CD4-positive, CD25-positive, alpha-beta regulatory T cell (primary cell): Measurements from ENCODE around the gene IRGC. TPM values are rescaled to one million over a fixed set of nuclear protein-coding genes. Genes with fewer than 3 reads are reported as not detected.

Source experiments
- ATAC-seq, 2 donors: fragments of 150-1000 bp; cut with Tn5 transposase; one replicate each; pipeline ENCODE4 v1.10.0; 2021; ENCODE audit warnings: low read depth in 2 of 2, moderate number of reproducible peaks in 2 of 2, moderate library complexity in 1 of 2
- DNase-seq, 3 donors: peaks; one replicate each; pipeline versions ENCODE4 v3.0.0 to v3.0.0-alpha.2; 2012 to 2022; ENCODE audit warnings: mixed read lengths in 1 of 3
- H3K27ac ChIP-seq: one replicate; pipeline ENCODE4 v1.7.0; 2013; ENCODE audit warnings: mild to moderate bottlenecking, low read length; ENCODE audit not compliant: insufficient read depth, poor library complexity, severe bottlenecking
- H3K27me3 ChIP-seq: one replicate; pipeline ENCODE4 v1.7.0; 2013; ENCODE audit warnings: low read length; ENCODE audit not compliant: control insufficient read depth, insufficient read depth
- H3K36me3 ChIP-seq: one replicate; pipeline ENCODE4 v1.7.0; 2013; ENCODE audit warnings: mild to moderate bottlenecking, low read length, moderate library complexity; ENCODE audit not compliant: control insufficient read depth, insufficient read depth
- H3K4me1 ChIP-seq: 2 replicates; pipeline ENCODE4 v1.7.0; 2013; ENCODE audit warnings: mild to moderate bottlenecking, low read length; ENCODE audit not compliant: insufficient read depth, control insufficient read depth, poor library complexity, severe bottlenecking
- H3K4me3 ChIP-seq: one replicate; pipeline ENCODE4 v1.7.0; 2013; ENCODE audit warnings: low read depth, mild to moderate bottlenecking, low read length, moderate library complexity
- H3K9me3 ChIP-seq, 2 experiments: 1 replicate in 1 of 2; 2 replicates in 1 of 2; pipeline ENCODE4 v1.7.0; 2013; ENCODE audit warnings: low read length in 2 of 2, mild to moderate bottlenecking in 1 of 2, moderate library complexity in 1 of 2; ENCODE audit not compliant: control insufficient read depth in 2 of 2
- H3K27ac Mint-ChIP-seq, 3 donors: one replicate each; pipeline ENCODE4 v1.8.0; 2020 to 2022; ENCODE audit warnings: mild to moderate bottlenecking in 3 of 3, mixed read lengths in 3 of 3, moderate library complexity in 2 of 3
- H3K27me3 Mint-ChIP-seq: one replicate; pipeline ENCODE4 v1.8.0; 2022; ENCODE audit warnings: mild to moderate bottlenecking, mixed read lengths
- H3K36me3 Mint-ChIP-seq: one replicate; pipeline ENCODE4 v1.8.0; 2020; ENCODE audit warnings: mixed read lengths
- H3K4me1 Mint-ChIP-seq, 4 donors: one replicate each; pipeline ENCODE4 v1.8.0; 2020 to 2022; ENCODE audit warnings: mixed read lengths in 4 of 4, mild to moderate bottlenecking in 1 of 4
- H3K4me3 Mint-ChIP-seq, 4 donors: one replicate each; pipeline ENCODE4 v1.8.0; 2020 to 2022; ENCODE audit warnings: mild to moderate bottlenecking in 4 of 4, mixed read lengths in 4 of 4, moderate library complexity in 3 of 4
- H3K9me3 Mint-ChIP-seq, 7 donors: one replicate each; pipeline ENCODE4 v1.8.0; 2020 to 2022; ENCODE audit warnings: mixed read lengths in 7 of 7, mild to moderate bottlenecking in 3 of 7, moderate library complexity in 2 of 7
- polyA plus RNA-seq, 4 donors: library from polyadenylated mRNA; unstranded; fragments of 300-500 nt; fragmentation: Illumina TruSeq; gene quantifications; one replicate each; pipeline ENCODE4 v1.2.3, GENCODE V29; 2021
- total RNA-seq: library from RNA; stranded (reverse); gene quantifications from one replicate; pipeline ENCODE4 v1.2.3, GENCODE V29; 2022

IRGC gene
- total and polyA plus RNA-seq, 5 donors from 2014 or later, result not detected

GRCh38 chr19:43719918-43720317 lies 4.0 kb downstream of the IRGC start:
- Histone ChIP-seq H3K4me3 (no peak overlapping the region), H3K4me1 (no peaks in the 10 kb centered on the region), H3K9me3 (no peaks in the 10 kb centered on the region), H3K27me3 (no peaks in the 10 kb centered on the region), H3K27ac (no peak overlapping the region), H3K36me3 (no peaks in the 10 kb centered on the region)
- peaks cover 5% of the 10 kb centered on the region for H3K27me3 Mint-ChIP-seq
- H3K27ac Mint-ChIP-seq, result no peak overlapping the region
- H3K9me3 Mint-ChIP-seq, result no peaks in the 10 kb centered on the region
- H3K36me3 Mint-ChIP-seq, result no peaks in the 10 kb centered on the region
- no peak overlapping the region for H3K4me3 Mint-ChIP-seq
- no peaks in the 10 kb centered on the region for H3K4me1 Mint-ChIP-seq
- ATAC-seq, result no peak
- DNase-seq, result no peak

DNA sequence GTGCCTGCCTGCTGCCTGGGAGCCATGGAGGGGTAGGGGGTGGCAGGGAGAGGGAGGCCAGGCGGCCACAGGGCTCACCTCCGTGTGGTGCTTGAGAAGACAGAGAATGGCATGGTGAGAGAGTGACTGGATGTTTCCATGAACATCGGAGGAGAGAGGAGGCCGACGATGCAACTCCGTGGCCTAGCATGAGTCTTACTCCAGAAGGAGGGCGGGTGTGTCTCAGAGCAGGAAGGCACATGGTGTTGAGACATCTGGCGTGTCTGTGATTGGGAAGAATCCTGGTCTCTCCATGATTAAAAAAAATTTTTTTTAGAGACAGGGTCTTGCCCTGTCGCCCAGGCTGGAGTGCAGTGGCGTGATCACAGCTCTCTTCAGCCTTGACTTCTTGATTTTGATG lies 5.1 kb downstream of the IRGC start:
- no peak overlapping the region for H3K27ac ChIP-seq
- no peak overlapping the region for H3K4me3 ChIP-seq
- Mint-ChIP-seq H3K27me3 (peaks cover 5% of the 10 kb centered on the region), H3K4me1 (no peaks in the 10 kb centered on the region), H3K27ac (peak overlapping the region in 1 of 3 donors; percentile 34), H3K9me3 (no peaks in the 10 kb centered on the region), H3K36me3 (no peaks in the 10 kb centered on the region), H3K4me3 (no peak overlapping the region)
- no peaks in the 10 kb centered on the region for H3K36me3 ChIP-seq
- H3K4me1 ChIP-seq, result no peaks in the 10 kb centered on the region
- H3K9me3 ChIP-seq, result no peaks in the 10 kb centered on the region
- DNase-seq (no peak), ATAC-seq (no peak)
- H3K27me3 ChIP-seq, result no peaks in the 10 kb centered on the region

DNA sequence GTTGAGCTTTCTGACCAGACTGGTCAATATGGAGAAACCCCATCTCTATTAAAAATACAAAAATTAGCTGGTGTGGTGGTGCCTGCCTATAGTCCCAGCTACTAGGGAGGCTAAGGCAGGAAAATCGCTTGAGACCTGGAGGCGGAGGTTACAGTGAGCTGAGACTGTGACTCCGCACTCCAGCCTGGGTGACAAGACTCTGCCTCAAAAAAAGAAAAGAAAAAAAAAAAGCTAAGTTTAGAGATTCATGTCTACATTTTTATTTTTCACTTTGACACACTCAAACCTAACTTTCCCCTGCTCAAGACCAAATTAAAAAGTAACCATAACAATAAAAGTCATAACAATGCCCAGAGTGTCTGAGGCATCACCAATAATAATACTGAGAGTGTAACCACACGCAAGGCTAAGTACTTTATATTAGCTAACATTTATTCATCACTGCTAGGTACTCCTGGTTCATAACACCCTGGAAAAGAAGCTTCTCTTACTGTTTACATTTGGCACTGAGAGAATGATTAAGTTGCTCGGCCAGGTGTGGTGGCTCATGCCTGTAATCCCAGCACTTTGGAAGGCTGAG lies 5.7 kb downstream of the IRGC start:
- Mint-ChIP-seq H3K4me3 (no peak overlapping the region), H3K27ac (peak overlapping the region in 1 of 3 donors; percentile 23)
- H3K4me3 ChIP-seq, result no peak overlapping the region

GRCh38 chr19:43723588-43723987 lies 7.7 kb downstream of the IRGC start:
- H3K36me3 ChIP-seq, result peaks cover 7% of the 10 kb centered on the region
- Mint-ChIP-seq H3K9me3 (no peaks in the 10 kb centered on the region), H3K27me3 (peaks cover 5% of the 10 kb centered on the region), H3K27ac (no peak overlapping the region), H3K36me3 (peaks cover 12% of the 10 kb centered on the region), H3K4me1 (peaks cover 0 to 2% (median 0%) of the 10 kb centered on the region in 4 donors), H3K4me3 (no peak overlapping the region)
- no peaks in the 10 kb centered on the region for H3K9me3 ChIP-seq
- no peak overlapping the region for H3K4me3 ChIP-seq
- ATAC-seq (no peak), DNase-seq (no peak)
- no peaks in the 10 kb centered on the region for H3K27me3 ChIP-seq
- H3K4me1 ChIP-seq, result no peaks in the 10 kb centered on the region
- H3K27ac ChIP-seq, result no peak overlapping the region

More for the DNA sequence above, 5.7 kb downstream of the IRGC start:
- ATAC-seq (no peak), DNase-seq (no peak)
- Histone ChIP-seq H3K9me3 (no peaks in the 10 kb centered on the region), H3K27me3 (no peaks in the 10 kb centered on the region), H3K27ac (no peak overlapping the region), H3K36me3 (no peaks in the 10 kb centered on the region), H3K4me1 (no peaks in the 10 kb centered on the region)
- no peaks in the 10 kb centered on the region for H3K4me1 Mint-ChIP-seq
- H3K9me3 Mint-ChIP-seq, result no peaks in the 10 kb centered on the region
- H3K27me3 Mint-ChIP-seq, result peaks cover 5% of the 10 kb centered on the region
- H3K36me3 Mint-ChIP-seq, result peaks cover under 1% of the 10 kb centered on the region

DNA sequence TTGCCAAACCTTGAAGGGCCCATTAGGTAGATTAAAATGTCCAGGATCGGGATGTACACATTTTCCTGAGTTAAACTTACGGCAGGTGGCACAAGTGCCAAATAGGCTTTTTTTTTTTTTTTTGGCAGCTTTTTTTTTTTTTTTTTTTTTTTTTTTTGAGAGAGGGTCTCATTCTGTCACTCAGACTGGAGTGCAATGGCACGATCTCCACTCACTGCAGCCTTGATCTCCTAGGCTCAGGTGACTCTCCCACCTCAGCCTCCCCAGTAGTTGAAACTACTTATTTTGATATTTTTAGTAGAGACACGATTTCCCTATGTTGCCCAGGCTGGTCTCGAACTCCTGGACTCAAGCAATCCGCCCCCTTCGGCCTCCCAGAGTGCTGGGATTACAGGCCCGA lies 9.0 kb downstream of the IRGC start:
- peak overlapping the region in 1 of 3 donors; percentile 10 for H3K27ac Mint-ChIP-seq

GRCh38 chr19:43725468-43725867 lies 9.6 kb downstream of the IRGC start:
- peak overlapping the region in 1 of 3 donors; percentile 10 for H3K27ac Mint-ChIP-seq
- ATAC-seq (no peak), DNase-seq (no peak)
- peaks cover 20% of the 10 kb centered on the region for H3K36me3 Mint-ChIP-seq
- H3K9me3 ChIP-seq, result no peaks in the 10 kb centered on the region
- H3K4me3 Mint-ChIP-seq, result no peak overlapping the region
- H3K4me1 Mint-ChIP-seq, result peaks cover 0 to 3% (median under 1%) of the 10 kb centered on the region in 4 donors
- H3K27ac ChIP-seq, result no peak overlapping the region
- peaks cover 5% of the 10 kb centered on the region for H3K27me3 Mint-ChIP-seq
- H3K4me1 ChIP-seq, result no peaks in the 10 kb centered on the region
- H3K27me3 ChIP-seq, result no peaks in the 10 kb centered on the region
- no peaks in the 10 kb centered on the region for H3K9me3 Mint-ChIP-seq
- H3K4me3 ChIP-seq, result no peak overlapping the region
- H3K36me3 ChIP-seq, result peaks cover 16% of the 10 kb centered on the region

More for the DNA sequence above, 9.0 kb downstream of the IRGC start:
- DNase-seq (no peak), ATAC-seq (no peak)
- Histone ChIP-seq H3K27me3 (no peaks in the 10 kb centered on the region), H3K36me3 (peaks cover 16% of the 10 kb centered on the region), H3K27ac (no peak overlapping the region), H3K4me1 (no peaks in the 10 kb centered on the region), H3K4me3 (no peak overlapping the region), H3K9me3 (no peaks in the 10 kb centered on the region)
- Mint-ChIP-seq H3K9me3 (no peaks in the 10 kb centered on the region), H3K4me3 (no peak overlapping the region), H3K27me3 (peaks cover 5% of the 10 kb centered on the region), H3K36me3 (peaks cover 15% of the 10 kb centered on the region), H3K4me1 (peaks cover 0 to 3% (median under 1%) of the 10 kb centered on the region in 4 donors)

GRCh38 chr19:43726736-43727592 lies 11.1 kb downstream of the IRGC start:
- H3K27ac Mint-ChIP-seq, result peak overlapping the region in 1 of 3 donors; percentile 53
- H3K9me3 ChIP-seq, result no peaks in the 10 kb centered on the region
- peaks cover 0 to 3% (median under 1%) of the 10 kb centered on the region in 4 donors for H3K4me1 Mint-ChIP-seq
- no peak for DNase-seq
- ATAC-seq, result no peak
- no peak overlapping the region for H3K27ac ChIP-seq
- no peak overlapping the region for H3K4me3 ChIP-seq
- no peaks in the 10 kb centered on the region for H3K4me1 ChIP-seq
- H3K27me3 Mint-ChIP-seq, result no peaks in the 10 kb centered on the region
- no peaks in the 10 kb centered on the region for H3K27me3 ChIP-seq
- H3K4me3 Mint-ChIP-seq, result no peak overlapping the region
- H3K9me3 Mint-ChIP-seq, result no peaks in the 10 kb centered on the region
- peaks cover 30% of the 10 kb centered on the region for H3K36me3 ChIP-seq
- H3K36me3 Mint-ChIP-seq, result peaks cover 22% of the 10 kb centered on the region

DNA sequence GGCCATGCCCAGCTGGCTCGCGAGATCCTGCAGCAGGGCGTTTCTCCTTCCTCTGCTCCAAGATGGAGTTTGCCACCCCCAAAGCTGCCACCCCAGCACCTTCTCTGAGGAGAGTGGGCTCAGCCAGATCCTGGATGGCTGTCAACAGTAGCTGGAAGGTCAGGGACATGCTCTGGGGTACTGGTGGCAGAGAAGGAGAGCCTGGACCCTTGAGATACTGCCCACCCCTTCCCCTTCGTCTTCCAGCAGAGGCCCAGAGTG lies 11.6 kb downstream of the IRGC start:
- H3K27me3 Mint-ChIP-seq, result no peaks in the 10 kb centered on the region
- H3K27ac Mint-ChIP-seq, result no peak overlapping the region

More for the DNA sequence above, 11.6 kb downstream of the IRGC start:
- H3K4me1 ChIP-seq, result no peaks in the 10 kb centered on the region
- no peak for ATAC-seq
- Mint-ChIP-seq H3K4me3 (no peak overlapping the region), H3K36me3 (peaks cover 28% of the 10 kb centered on the region), H3K4me1 (peaks cover 0 to 3% (median under 1%) of the 10 kb centered on the region in 4 donors), H3K9me3 (no peaks in the 10 kb centered on the region)
- no peaks in the 10 kb centered on the region for H3K9me3 ChIP-seq
- no peak overlapping the region for H3K4me3 ChIP-seq
- H3K36me3 ChIP-seq, result peaks cover 34% of the 10 kb centered on the region
- no peak overlapping the region for H3K27ac ChIP-seq
- no peaks in the 10 kb centered on the region for H3K27me3 ChIP-seq
- DNase-seq, result no peak
